HepG2 (cell line): ENCODE data around the gene MORN5. TPM values are rescaled to one million over a fixed set of nuclear protein-coding genes. Genes with fewer than 3 reads are reported as not detected.

ENCODE experiments used
- ARID5B ChIP-seq: IDR thresholded peaks from 2 replicates; pipeline ENCODE4 v1.4.0; 2020; ENCODE audit warnings: mild to moderate bottlenecking, missing genetic modification reagents
- ELF4 ChIP-seq: sonication (generic); formaldehyde crosslinking; IDR thresholded peaks from 2 replicates; pipeline ENCODE4 v1.5.0; 2020; ENCODE audit warnings: missing genetic modification reagents, mild to moderate bottlenecking, moderate library complexity, borderline replicate concordance
- KAT8 ChIP-seq: IDR thresholded peaks from 2 replicates; pipeline ENCODE4 v1.6.1; 2016; ENCODE audit warnings: missing genetic modification reagents, missing compliant biosample characterization
- NCOR1 ChIP-seq: fragments of 200-600 bp; sonication (generic); IDR thresholded peaks from 2 replicates; pipeline ENCODE4 v1.7.0; 2017; ENCODE audit warnings: antibody characterized with exemption, low read length, borderline replicate concordance
- REPIN1 ChIP-seq: sonication (generic); formaldehyde crosslinking; IDR thresholded peaks from 2 replicates; pipeline ENCODE4 v1.8.0; 2022; ENCODE audit warnings: missing genetic modification reagents, low read depth, mild to moderate bottlenecking, borderline replicate concordance
- SMYD3 ChIP-seq: sonication (generic); formaldehyde crosslinking; IDR thresholded peaks from 2 replicates; pipeline ENCODE4 v1.8.1; 2023; ENCODE audit warnings: mild to moderate bottlenecking, missing genetic modification reagents
- SP2 ChIP-seq: sonication (generic); formaldehyde crosslinking; IDR thresholded peaks from 2 replicates; pipeline ENCODE4 v1.5.1; 2020; ENCODE audit warnings: mild to moderate bottlenecking, missing genetic modification reagents
- TAF15 ChIP-seq: fragments of 200-400 bp; formaldehyde crosslinking; IDR thresholded peaks from one replicate; pipeline ENCODE4 v1.6.1; 2018; ENCODE audit warnings: mild to moderate bottlenecking, low read depth, low read length; ENCODE audit not compliant: poor library complexity, severe bottlenecking
- TMF1 ChIP-seq: sonication (generic); formaldehyde crosslinking; IDR thresholded peaks from 2 replicates; pipeline ENCODE4 v1.8.1; 2022; ENCODE audit warnings: low read depth, missing genetic modification reagents
- TRIM24 ChIP-seq: sonication (generic); formaldehyde crosslinking; IDR thresholded peaks from 2 replicates; pipeline ENCODE4 v1.8.0; 2022; ENCODE audit warnings: mild to moderate bottlenecking, missing genetic modification reagents
- ZNF207 ChIP-seq: fragments of 450-650 bp; IDR thresholded peaks from 2 replicates; pipeline ENCODE4 v1.6.1; 2016; ENCODE audit warnings: antibody characterized with exemption, borderline replicate concordance
- ZNF30 ChIP-seq: sonication (generic); formaldehyde crosslinking; IDR thresholded peaks from 2 replicates; pipeline ENCODE4 v1.5.0; 2020; ENCODE audit warnings: mild to moderate bottlenecking, missing genetic modification reagents
- ZNF468 ChIP-seq: sonication (generic); formaldehyde crosslinking; IDR thresholded peaks from 2 replicates; pipeline ENCODE4 v1.8.0; 2022; ENCODE audit warnings: mild to moderate bottlenecking, moderate library complexity, missing genetic modification reagents
- ZNF501 ChIP-seq: sonication (generic); formaldehyde crosslinking; IDR thresholded peaks from 2 replicates; pipeline ENCODE4 v1.5.1; 2020; ENCODE audit warnings: mild to moderate bottlenecking, moderate library complexity, missing genetic modification reagents
- ZSCAN30 ChIP-seq: sonication (generic); formaldehyde crosslinking; IDR thresholded peaks from 2 replicates; pipeline ENCODE4 v1.5.0; 2020; ENCODE audit warnings: mild to moderate bottlenecking, missing genetic modification reagents
- polyA plus RNA-seq, 8 experiments: library from polyadenylated mRNA; depleted of rRNA in 3 of 8; stranded (reverse) in 7 of 8; unstranded in 1 of 8; fragments of >200 nt; fragmentation: Illumina TruSeq in 4 of 8; extraction: Trizol in 4 of 8; gene quantifications; 2 replicates each; pipeline versions ENCODE4 v1.2.1 to v1.2.3, GENCODE V29; 2011 to 2016; ENCODE audit warnings: low read depth in 4 of 8, missing spikeins in 1 of 8, mixed read lengths in 1 of 8; ENCODE audit not compliant: insufficient read depth in 1 of 8
- total RNA-seq, 5 experiments: library from RNA; depleted of rRNA; stranded (reverse); fragments of >200 nt; fragmentation: Illumina TruSeq; extraction: Trizol; gene quantifications; 2 replicates each; pipeline ENCODE4 v1.2.3, GENCODE V29; 2016; ENCODE audit warnings: low read depth in 1 of 5
- TF ChIP-seq, protein P1 (sequence below): sonication (generic); formaldehyde crosslinking; IDR thresholded peaks from 2 replicates; pipeline ENCODE4 v1.4.0; 2020; ENCODE audit warnings: missing genetic modification reagents, mild to moderate bottlenecking, borderline replicate concordance
- TF ChIP-seq, protein P2 (sequence below): sonication (generic); IDR thresholded peaks from 2 replicates; pipeline ENCODE4 v1.6.1; 2016; ENCODE audit warnings: low read depth, borderline replicate concordance
- TF ChIP-seq, protein P3 (sequence below): sonication (generic); formaldehyde crosslinking; IDR thresholded peaks from 2 replicates; pipeline ENCODE4 v1.4.0; 2020; ENCODE audit warnings: missing genetic modification reagents, low read depth, mild to moderate bottlenecking, borderline replicate concordance
- TF ChIP-seq, protein P4 (sequence below): IDR thresholded peaks from 2 replicates; pipeline ENCODE4 v1.6.1; 2016; ENCODE audit warnings: missing compliant biosample characterization, missing genetic modification reagents, borderline replicate concordance

The MORN5 gene
- total and polyA plus RNA-seq, 2 of the 13 experiments (the other 11 are each of a cell fraction or from before 2014, with no cell fraction given) = not detected

- TF ChIP-seq, protein P1, sequence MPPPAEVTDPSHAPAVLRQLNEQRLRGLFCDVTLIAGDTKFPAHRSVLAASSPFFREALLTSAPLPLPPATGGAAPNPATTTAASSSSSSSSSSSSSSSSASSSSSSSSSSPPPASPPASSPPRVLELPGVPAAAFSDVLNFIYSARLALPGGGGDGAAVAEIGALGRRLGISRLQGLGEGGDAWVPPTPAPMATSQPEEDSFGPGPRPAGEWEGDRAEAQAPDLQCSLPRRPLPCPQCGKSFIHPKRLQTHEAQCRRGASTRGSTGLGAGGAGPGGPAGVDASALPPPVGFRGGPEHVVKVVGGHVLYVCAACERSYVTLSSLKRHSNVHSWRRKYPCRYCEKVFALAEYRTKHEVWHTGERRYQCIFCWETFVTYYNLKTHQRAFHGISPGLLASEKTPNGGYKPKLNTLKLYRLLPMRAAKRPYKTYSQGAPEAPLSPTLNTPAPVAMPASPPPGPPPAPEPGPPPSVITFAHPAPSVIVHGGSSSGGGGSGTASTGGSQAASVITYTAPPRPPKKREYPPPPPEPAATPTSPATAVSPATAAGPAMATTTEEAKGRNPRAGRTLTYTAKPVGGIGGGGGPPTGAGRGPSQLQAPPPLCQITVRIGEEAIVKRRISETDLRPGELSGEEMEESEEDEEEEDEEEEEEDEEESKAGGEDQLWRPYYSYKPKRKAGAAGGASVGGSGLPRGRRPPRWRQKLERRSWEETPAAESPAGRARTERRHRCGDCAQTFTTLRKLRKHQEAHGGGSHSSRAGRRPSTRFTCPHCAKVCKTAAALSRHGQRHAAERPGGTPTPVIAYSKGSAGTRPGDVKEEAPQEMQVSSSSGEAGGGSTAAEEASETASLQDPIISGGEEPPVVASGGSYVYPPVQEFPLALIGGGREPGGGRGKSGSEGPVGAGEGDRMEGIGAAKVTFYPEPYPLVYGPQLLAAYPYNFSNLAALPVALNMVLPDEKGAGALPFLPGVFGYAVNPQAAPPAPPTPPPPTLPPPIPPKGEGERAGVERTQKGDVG (CRISPR knock-in tag) = no peak
- TF ChIP-seq ZNF207 = no peak
- TF ChIP-seq, protein P2, sequence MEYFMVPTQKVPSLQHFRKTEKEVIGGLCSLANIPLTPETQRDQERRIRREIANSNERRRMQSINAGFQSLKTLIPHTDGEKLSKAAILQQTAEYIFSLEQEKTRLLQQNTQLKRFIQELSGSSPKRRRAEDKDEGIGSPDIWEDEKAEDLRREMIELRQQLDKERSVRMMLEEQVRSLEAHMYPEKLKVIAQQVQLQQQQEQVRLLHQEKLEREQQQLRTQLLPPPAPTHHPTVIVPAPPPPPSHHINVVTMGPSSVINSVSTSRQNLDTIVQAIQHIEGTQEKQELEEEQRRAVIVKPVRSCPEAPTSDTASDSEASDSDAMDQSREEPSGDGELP = no peak
- TF ChIP-seq TAF15 = no peak
- no peak for TF ChIP-seq REPIN1 (CRISPR knock-in tag)
- no peak for TF ChIP-seq TMF1 (CRISPR knock-in tag)
- no peak for TF ChIP-seq SP2 (CRISPR knock-in tag)
- TF ChIP-seq, protein P3, sequence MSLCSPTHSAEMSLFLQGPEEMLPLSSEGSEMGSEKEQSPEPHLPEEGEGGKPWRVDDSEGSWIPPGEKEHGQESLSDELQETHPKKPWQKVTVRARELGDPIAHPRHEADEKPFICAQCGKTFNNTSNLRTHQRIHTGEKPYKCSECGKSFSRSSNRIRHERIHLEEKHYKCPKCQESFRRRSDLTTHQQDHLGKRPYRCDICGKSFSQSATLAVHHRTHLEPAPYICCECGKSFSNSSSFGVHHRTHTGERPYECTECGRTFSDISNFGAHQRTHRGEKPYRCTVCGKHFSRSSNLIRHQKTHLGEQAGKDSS (CRISPR knock-in tag) = peak; percentile 55; the same call in 1 of the 2 replicates
- TF ChIP-seq ZNF30 (CRISPR knock-in tag) = no peak
- no peak for TF ChIP-seq ZNF468
- no peak for TF ChIP-seq ELF4
- no peak for TF ChIP-seq KAT8
- TF ChIP-seq ARID5B = 0 out of 2 replicates have a peak, but pooled peaks have one; percentile 22
- TF ChIP-seq ZSCAN30 = no peak
- TF ChIP-seq SMYD3 = no peak
- TF ChIP-seq ZNF501 (CRISPR knock-in tag) = no peak
- no peak for TF ChIP-seq NCOR1
- TF ChIP-seq, protein P4, sequence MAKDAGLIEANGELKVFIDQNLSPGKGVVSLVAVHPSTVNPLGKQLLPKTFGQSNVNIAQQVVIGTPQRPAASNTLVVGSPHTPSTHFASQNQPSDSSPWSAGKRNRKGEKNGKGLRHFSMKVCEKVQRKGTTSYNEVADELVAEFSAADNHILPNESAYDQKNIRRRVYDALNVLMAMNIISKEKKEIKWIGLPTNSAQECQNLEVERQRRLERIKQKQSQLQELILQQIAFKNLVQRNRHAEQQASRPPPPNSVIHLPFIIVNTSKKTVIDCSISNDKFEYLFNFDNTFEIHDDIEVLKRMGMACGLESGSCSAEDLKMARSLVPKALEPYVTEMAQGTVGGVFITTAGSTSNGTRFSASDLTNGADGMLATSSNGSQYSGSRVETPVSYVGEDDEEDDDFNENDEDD = no peak
- TF ChIP-seq TRIM24 (CRISPR knock-in tag) = no peak
Observed at GRCh38 chr9:122138560-122139268, 21.0 kb upstream of the MORN5 start (continued).
